COR-L47 (cell line): ENCODE data around the gene RBM14.
"Not testable (repeated sequence)": the region's sequence is repeated elsewhere in the genome, so short reads cannot be mapped to it uniquely, and the experiment has no call there.

Source experiments
- DNase-seq: peaks from one replicate; lab custom pipeline; 2025; lab: John Stamatoyannopoulos, UW

Gene RBM14

DNA sequence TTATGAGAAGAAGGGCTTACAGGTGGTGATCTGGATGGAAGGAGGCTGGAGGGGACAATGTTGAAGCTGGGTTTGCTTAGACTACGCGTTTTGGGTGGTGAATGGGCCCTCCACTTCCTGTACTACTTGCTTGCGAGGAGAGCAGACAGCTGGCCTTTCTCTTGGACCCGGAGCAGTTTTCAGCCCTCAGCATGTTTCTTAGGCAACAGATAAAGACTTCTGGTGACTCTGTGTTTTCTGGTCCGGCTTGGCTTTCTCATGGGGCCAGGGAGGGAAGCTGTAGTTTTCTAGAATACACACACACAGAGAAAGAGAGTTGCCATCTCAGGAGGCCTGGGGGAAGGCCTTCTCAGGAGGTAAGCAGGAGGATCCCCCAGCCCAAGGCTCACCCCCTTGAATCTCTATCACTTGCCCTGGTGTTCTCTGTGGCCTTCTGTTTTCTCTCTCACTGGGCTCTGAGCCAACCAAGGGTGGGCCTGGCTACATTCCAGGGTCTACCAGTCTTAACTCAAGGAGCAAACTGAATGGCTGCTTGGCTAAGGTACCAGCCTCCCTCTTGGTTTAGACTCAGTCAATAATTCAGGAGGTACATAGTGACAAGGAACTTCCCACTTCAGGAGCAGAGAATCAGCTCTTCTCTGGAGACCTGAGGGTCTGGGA, 21.1 kb upstream of the RBM14 start:
- DNase-seq: no peak

DNA sequence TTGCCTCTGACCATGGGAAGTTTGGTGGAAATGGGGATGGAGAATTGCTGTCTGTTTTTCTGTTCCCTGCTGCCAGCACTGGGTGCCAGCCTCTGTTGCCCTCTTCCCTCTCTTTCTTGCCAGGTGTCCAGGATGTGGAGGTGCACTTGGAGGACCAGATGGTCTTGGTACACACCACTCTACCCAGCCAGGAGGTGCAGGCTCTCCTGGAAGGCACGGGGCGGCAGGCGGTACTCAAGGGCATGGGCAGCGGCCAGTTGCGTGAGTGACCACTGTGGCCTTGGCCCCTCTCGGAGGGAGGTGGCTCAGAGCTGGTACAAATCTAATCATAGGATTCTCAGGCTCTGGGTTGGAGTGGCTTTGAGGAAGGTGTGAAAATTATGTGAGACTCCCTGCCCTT, 17.4 kb upstream of the RBM14 start:
- DNase-seq: no peak

DNA sequence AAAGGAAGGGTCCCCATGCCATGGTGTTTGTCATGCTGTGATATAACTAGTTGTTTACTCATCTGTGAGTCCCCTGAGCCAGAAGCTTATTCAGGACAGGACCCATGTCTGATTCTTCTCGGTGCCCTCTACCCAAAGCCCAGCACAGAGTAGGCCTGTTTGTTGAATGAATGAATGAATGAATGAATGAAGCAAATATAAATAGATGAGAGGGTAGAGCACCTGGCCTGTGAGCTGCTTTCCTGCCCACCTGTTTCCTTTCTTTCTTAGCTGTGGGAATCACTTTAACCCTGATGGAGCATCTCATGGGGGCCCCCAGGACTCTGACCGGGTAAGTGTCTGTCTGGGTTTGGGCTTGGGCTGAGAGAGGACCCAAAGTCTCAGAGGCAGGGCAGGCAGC, 16.2 kb upstream of the RBM14 start:
- DNase-seq: no peak

DNA sequence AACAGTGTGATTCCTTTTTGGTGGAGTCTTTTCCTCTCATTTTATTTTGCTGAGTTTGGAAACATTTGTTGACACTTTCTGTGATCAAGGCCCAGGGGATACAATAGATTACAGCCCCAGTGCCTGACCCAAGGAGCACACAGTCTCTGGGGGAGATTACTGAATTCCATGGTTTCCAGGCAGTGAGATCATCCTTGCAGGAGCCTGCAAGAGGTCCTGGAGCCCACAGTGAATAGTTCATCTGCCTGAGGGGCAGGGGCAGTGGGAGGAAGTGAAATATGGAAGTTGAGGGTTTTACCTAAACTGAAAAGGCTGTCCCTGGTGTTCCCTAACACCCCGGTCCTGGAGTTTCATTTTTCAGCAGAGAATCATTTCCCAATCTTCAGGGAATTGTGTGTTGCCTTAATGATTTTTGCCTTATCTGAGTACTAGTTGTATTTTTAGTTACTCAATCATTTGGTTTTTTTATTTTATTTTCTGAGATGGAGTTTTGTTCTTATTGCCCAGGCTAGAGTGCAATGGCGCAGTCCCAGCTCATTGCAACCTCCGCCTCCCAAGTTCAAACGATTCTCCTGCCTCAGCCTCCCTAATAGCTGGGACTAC, 15.7 kb upstream of the RBM14 start:
- no peak for DNase-seq

DNA sequence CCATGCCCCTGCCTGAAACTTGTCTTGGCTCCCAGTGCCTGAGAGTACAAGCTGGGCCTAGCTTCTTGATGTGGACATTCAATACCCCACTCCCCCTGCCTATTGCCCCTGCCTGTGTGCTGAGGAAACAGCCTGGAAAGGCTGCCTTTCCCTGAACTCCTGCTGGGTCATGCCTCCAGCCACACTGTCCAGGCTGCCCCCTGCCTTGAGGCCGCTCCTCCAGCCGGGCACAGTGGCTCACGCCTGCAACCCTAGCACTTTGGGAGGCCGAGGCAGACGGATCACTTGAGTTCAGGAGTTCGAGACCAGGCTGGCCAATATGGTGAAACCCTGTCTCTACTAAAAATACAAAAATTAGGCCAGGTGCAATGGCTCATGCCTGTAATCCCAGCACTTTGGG, 13.4 kb upstream of the RBM14 start:
- DNase-seq: no peak

DNA sequence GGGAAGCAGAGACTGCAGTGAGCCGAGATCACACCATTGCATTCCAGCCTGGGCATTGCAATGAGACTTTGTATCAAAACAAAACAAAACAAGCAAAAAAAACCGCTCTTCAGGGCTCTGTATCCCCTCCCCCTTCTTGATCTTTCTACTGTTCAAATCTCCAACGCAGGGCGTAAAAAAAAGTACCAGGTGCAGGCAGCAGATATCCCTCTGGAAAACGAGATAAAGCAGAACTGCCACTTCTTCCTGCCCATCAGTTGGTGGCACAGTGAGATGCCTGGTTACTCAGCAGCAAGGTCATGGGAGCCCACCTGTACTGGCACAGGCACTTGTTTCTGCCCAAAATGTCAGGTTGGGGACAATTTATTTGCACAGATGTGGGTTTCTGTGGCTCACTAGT, 12.3 kb upstream of the RBM14 start:
- no peak for DNase-seq

DNA sequence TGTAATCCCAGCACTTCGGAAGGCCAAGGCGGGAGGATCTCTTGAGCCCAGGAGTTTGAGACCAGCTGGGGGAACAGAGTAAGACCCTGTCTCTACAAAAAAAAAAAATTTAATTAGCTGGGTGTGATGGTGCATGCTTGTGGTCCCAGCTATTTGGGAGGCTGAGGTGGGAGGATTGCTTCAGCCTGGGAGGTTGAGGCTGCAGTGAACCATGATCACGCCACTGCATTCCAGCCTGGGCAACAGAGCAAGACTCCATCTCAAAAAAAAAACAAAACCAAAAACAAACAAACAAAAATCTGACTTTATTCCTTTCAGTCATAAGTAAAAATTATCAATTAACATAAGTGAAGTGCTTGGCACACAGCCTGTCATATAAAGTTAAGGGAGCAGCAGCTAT, 9.8 kb upstream of the RBM14 start:
- DNase-seq: not testable (repeated sequence)

DNA sequence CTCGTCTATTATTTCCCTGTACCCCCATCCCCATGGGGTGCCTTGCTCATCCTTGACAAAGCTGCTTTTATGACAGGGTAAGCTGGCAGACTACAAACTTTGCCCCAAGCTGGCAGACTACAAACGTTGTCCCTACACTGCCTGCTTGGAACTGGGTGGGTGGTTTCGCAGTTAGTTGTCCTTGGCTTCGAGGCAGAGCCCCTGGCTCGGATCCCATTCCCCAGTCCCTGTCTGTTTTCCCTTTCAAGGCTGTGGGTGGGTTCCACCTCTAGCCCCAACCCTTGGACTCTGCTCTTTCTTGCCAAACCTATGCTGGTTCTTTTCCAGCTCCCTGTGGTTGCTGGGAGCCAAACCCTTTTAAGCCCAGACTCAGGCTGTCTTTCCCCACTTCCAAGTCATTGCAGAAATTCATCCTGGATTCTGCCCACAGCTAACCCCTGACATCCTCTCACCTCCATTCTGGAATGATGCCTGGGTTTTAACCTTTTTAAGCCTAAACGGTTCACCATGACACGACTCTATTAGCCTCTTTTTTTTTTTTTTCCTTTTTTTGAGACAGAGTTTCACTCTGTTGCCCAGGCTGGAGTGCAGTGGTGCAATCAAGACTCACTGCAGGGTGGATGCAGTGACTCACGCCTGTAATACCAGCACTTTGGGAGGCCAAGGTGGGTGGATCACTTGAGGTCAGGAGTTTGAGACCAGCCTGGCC, 9.2 kb upstream of the RBM14 start:
- DNase-seq: no peak

DNA sequence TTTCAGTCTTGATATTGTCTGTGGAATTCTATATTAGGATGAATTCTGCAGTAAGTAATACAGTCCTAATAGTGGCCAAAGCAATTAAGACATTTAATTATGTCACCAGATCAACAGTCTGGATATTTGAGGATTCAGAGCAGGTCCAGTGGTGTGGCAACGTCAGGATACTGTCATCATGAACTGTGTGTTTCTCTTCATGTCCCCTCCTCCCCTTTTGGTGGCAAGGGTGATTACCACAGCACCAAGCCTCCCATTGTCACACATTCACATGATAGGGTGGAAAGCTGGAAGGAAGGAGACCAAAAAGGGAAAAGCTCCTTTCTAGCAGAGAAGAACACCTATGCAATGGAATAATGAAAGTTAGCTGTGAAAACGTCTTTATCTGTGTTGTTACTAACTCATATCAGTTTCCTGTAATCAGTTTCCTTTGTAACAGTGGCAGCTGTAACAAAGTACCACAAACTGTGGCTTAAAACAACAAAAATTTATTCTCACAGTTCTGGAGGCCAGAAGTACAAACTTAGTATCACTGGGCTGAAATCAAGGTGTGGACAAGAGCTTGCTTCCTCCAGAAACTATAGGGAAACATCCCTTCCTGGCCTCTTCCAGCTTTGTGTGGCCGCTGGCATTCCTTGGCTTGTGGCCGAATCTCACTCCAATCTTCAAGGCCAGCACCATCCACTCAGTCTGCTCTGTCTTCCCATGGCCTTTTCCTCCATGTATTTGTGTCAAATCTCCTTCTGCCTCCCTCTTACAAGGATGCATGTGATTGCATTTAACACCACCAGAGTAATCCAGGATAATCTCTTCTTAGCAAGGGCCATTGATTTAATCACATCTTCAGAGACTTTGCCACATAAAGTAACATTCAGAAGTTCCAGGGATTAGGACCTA, 6.5 kb upstream of the RBM14 start:
- no peak for DNase-seq

DNA sequence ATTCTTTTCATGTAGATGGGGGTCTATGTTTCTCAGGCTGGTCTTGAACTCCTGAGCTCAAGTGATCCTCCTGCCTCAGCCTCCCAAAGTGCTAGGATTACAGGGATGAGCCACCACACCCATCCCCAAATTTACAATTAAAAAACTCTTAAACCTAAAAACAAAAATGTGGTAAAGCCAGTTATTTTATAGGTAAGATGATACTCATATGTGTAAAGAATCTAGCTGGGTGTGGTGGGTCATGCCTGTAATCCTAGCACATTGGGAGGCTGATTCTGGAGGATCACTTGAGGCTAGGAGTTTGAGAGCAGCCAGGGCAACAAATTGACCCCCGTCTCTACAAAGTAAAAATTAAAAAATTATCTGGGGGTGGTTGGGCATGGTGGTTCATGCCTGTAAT, 4.0 kb upstream of the RBM14 start:
- DNase-seq: no peak

DNA sequence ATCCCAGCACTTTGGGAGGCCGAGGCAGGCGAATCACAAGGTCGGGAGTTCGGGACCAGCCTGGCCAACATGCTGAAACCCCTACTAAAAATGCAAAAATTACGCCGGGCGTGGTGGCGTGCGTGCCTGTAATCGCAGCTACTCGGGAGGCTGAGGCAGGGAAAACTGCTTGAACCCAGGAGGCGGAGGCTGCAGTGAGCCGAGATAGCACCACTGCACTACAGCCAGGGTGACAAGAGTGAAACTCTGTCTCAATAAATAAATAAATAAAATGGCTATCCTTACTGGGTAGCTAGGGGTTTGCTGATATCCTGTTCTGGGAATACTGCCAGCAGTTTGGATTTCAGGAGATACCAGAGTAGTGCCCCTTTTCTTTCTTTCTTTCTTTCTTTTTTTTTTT, 2.4 kb upstream of the RBM14 start:
- no peak for DNase-seq

DNA sequence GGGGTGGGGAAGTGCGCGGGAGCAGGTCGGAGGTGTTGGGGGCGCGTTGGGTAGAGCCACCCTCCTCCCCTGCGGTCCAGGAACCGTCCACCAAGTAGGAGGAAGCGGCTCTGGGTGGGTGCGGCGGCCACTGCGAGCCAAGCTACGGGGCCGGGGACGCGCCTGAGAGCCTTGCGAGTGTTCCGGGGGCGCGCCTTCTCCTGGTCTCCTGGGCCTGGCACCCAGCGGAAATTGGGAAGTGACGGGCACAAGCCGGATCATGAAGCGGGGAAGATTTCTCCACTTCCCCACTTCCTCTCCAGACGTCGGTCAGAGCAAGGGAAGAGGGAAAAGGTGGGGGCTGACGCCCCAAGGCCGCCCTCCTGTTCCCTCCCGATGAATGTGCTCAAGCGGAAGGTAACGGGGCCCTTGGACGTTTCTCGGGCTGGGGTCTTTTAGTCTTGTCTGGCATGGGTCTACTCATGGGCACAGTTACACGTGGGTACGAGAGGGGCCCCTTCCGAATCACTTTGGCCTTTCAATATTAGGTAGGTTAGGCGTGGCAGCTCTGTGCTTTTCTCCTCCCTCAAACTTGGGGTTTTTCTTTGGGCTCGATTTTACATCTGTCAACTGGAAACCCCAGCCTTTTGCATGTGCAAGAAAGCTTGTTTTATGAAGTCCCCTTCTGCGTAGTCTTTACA, 865 bp downstream of the RBM14 start:
- DNase-seq: no peak

DNA sequence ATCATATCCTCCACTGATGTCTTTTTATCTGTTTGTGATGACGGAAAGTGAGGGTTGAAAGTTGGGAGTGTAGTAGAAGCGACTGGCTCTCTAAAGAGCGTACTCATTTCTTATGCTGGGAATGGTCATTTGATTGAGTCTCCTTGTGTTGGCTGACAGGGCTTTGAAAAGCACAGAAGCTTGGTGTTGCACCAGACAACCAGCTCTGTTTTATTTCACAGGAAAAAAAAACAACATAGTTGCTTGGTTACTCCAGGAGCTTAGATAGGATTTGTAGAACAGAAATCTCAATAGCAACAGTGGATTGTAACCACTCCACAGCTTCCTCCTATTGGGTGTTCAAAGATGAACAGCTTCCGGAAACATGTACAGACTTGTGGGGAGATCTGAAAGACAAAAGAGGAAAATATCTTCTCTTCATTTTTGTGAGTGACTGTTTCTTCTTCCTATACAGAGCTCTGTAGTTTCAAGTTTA, 2.7 kb downstream of the RBM14 start:
- DNase-seq: no peak

DNA sequence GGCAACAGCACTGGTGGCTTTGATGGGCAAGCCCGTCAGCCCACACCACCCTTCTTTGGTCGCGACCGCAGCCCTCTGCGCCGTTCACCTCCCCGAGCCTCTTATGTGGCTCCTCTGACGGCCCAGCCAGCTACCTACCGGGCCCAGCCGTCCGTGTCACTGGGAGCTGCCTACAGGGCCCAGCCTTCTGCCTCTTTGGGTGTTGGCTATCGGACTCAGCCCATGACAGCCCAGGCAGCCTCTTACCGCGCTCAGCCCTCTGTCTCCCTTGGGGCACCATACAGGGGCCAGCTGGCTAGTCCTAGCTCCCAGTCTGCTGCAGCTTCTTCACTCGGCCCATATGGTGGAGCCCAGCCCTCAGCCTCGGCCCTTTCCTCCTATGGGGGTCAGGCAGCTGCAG, 8.0 kb downstream of the RBM14 start:
- DNase-seq: no peak

DNA sequence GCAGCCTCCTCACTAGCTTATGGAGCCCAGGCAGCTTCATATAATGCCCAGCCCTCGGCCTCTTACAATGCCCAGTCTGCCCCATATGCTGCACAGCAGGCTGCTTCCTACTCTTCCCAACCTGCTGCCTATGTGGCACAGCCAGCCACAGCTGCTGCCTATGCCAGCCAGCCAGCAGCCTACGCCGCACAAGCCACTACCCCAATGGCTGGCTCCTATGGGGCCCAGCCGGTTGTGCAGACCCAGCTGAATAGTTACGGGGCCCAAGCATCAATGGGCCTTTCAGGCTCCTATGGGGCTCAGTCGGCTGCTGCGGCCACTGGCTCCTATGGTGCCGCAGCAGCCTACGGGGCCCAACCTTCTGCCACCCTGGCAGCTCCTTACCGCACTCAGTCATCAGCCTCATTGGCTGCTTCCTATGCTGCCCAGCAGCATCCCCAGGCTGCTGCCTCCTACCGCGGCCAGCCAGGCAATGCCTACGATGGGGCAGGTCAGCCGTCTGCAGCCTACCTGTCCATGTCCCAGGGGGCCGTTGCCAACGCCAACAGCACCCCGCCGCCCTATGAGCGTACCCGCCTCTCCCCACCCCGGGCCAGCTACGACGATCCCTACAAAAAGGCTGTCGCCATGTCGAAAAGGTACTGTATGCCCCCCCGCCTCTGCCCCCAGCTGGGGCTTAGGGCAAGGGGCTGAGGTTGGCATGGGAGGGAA, 8.8 kb downstream of the RBM14 start:
- DNase-seq: no peak

DNA sequence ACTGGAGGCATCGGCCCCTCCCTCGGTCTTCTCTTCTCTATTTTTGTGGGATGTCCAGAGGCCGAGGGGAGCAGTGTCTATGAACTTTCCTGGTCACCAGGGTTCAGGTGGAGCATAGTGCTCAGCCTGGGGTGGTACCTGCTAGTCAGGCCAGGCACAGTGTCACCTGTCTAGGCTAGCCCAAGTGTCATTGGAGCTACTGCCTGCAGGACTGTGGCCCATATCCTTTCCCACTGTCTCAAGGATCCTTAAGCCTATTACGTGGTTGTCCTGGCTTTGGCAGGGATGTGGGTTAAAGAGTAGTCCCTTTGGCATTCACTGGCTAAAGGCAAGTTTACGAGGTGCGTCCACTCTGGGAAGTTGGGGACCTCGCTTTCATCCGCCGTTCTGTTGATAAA, 9.3 kb downstream of the RBM14 start:
- no peak for DNase-seq

DNA sequence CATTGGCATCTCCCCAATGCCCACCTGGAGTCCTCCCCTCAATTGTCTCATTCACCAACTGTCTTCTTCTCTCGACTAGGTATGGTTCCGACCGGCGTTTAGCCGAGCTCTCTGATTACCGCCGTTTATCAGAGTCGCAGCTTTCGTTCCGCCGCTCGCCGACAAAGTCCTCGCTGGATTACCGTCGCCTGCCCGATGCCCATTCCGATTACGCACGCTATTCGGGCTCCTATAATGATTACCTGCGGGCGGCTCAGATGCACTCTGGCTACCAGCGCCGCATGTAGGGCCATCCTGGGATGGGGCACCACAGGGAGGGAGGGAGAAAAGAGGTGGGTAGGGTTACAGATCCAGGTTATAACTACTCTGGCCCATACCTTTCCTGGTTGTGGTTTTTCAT, 10.0 kb downstream of the RBM14 start:
- no peak for DNase-seq

DNA sequence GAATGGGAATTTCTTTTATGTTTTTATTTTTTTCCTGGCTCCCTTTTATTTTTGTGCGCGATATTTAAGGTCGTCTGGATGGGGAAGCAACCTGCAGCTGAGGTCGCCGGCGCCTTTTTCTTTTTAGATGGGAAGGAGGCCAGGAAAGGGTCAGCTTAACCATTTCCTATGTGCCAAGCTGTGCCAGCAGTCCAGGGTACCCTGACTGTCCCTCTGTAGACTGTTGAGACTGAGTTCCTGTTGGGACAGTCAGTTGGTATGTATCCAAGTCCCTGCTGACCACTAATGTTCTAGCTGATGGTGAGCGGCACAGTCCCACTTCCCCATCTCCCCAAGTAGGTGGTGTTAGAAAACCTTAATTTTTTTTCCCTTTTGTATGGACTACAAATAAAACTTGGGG, 10.5 kb downstream of the RBM14 start:
- no peak for DNase-seq

DNA sequence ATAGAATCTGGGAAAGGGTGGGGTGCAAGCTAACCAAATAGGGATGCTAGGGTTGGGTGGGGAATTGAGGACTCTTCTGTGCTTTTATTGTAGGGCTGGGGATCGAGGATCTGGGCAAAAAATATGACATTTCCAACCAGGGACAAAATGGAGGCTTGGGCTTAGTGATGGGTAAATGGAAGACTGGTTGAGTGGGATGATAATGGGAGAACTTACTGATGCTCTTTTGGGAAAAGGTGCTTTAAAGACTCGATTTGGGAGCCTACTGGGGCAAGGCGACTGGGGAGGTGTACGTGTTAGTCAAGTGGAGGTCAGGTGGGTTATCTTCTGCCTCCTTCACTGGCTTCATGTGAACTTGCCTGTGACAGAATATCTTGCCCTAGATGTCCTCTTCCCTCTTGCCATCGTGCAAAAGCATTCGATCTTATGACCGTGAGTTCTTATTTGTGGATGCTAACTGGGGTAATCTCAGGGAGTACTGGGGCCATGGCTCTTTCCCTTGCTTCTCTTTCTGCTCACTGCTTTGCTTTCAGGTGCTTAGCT, 11.7 kb downstream of the RBM14 start:
- DNase-seq: no peak

DNA sequence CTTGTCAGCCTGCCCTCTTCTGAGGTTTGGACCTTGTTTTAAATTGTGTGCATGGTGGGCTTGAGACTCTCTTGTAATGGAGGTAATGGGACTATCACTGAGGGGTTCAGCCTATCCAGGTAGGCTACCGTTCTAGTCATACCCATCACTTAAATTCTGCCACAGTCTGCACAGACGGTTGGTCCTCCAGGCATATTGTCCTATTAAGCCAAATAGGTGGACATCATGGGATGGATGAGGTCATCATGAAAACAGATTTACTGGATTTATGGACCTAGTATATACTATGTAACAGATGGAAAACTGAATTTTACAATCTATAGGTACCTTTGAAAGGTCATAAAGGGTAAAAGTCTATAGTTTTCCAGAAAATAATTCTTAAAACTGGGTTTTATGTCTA, 12.9 kb downstream of the RBM14 start:
- no peak for DNase-seq

DNA sequence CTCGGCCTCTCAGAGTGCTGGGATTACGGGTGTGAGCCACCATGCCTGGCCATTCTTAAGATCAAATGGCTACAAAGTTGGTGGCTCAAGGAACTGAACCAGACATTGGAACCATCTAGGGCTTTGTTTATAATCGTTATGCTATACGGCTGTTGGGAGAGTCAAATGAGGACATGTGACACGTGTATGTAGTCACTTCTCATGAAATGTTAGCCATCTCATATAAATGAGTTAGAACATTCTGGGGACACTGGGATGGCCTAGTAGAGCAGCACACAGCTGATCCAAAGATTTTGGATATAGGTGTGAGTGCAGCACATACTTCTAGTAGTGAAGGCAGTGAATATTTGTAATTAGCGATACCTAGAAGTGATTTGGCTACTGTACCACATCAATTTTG, 15.5 kb downstream of the RBM14 start:
- DNase-seq: no peak
